ENCODE results near the gene BRIP1. TPM values are rescaled to one million over a fixed set of nuclear protein-coding genes. Genes with fewer than 3 reads are reported as not detected.

Gene BRIP1
- total RNA-seq, 2 experiments from 2014 or later, result 1.0 to 1.9 TPM

DNA sequence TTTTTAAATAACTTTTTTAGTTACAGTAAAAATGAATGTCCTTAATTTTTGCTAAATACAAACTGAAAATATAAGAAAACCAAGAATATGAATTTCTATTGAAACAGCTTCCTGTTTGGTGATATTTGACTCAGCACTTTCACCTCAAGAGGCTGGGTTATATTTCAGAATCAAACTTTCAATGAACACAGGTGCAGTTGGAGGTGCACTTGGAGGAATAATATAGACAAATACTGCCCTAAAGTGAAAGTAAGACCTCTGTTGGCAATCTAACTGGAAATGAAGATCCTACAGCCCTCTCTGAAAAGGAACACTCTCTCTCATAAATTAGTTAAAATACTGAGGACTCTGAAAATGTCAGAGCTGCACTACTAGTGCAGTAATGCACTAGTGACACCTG, 106.2 kb downstream of the BRIP1 start:
- Mint-ChIP-seq H3K4me1 (ENCODE audit: low read depth) (no peaks in the 10 kb centered on the region), H3K4me3 (no peak overlapping the region), H3K9me3 (peaks cover 3% of the 10 kb centered on the region), H3K36me3 (ENCODE audit: low read depth) (no peaks in the 10 kb centered on the region), H3K27me3 (no peaks in the 10 kb centered on the region), H3K27ac (no peak overlapping the region)
- Histone ChIP-seq H3K36me3 (ENCODE audit: insufficient read depth, low read length) (no peaks in the 10 kb centered on the region), H3K27me3 (ENCODE audit: control insufficient read depth in 1 of 2, insufficient read depth in 2 of 2, low read length in 2 of 2) (no peaks in the 10 kb centered on the region), H3K27ac (ENCODE audit: low read depth in 1 of 2, low read length in 2 of 2) (no peak overlapping the region), H3K4me1 (ENCODE audit: insufficient read depth, low read length) (no peaks in the 10 kb centered on the region), H3K4me3 (ENCODE audit: low read length) (no peak overlapping the region), H3K9me3 (ENCODE audit: control insufficient read depth in 1 of 2, insufficient read depth in 1 of 2, low read length in 2 of 2) (no peaks in the 10 kb centered on the region)
- ChIA-PET CTCF (no interaction called here), POLR2A (no interaction called here)
- intact Hi-C loops (cut with DNase I, micrococcal nuclease), result no loop called here
- ATAC-seq (ENCODE audit: poor library complexity) (no peak), DNase-seq (no peak)
- TF ChIP-seq, protein P1, sequence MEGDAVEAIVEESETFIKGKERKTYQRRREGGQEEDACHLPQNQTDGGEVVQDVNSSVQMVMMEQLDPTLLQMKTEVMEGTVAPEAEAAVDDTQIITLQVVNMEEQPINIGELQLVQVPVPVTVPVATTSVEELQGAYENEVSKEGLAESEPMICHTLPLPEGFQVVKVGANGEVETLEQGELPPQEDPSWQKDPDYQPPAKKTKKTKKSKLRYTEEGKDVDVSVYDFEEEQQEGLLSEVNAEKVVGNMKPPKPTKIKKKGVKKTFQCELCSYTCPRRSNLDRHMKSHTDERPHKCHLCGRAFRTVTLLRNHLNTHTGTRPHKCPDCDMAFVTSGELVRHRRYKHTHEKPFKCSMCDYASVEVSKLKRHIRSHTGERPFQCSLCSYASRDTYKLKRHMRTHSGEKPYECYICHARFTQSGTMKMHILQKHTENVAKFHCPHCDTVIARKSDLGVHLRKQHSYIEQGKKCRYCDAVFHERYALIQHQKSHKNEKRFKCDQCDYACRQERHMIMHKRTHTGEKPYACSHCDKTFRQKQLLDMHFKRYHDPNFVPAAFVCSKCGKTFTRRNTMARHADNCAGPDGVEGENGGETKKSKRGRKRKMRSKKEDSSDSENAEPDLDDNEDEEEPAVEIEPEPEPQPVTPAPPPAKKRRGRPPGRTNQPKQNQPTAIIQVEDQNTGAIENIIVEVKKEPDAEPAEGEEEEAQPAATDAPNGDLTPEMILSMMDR (IDR thresholded peaks at IDR 0.05), result no peak

DNA sequence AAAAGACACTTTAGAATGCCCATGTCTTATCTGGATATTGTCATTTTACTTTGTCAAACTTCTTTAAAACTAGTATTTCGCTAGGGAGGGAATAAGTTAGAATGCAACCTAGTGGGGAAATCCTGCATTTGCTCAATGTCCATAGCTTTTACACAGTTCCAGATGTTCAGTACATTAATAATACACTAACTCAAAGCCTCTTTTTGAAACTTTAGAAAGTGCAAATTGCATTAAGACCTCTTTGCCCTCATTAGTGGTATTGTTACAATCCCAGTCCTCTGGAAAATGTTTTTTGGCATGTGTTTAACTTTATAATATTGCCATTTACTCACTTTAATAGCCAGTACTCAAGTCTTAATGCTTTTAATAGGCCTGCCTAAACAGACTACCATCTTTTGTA, 106.8 kb downstream of the BRIP1 start:
- no peak for ATAC-seq (ENCODE audit: poor library complexity)
- peaks cover 3% of the 10 kb centered on the region for H3K9me3 Mint-ChIP-seq
- ChIA-PET CTCF (no interaction called here), POLR2A (no interaction called here)
- intact Hi-C loops (cut with DNase I, micrococcal nuclease), result no loop called here
- Histone ChIP-seq H3K27ac (ENCODE audit: low read depth in 1 of 2, low read length in 2 of 2) (no peak overlapping the region), H3K9me3 (ENCODE audit: control insufficient read depth in 1 of 2, insufficient read depth in 1 of 2, low read length in 2 of 2) (no peaks in the 10 kb centered on the region), H3K36me3 (ENCODE audit: insufficient read depth, low read length) (no peaks in the 10 kb centered on the region), H3K4me1 (ENCODE audit: insufficient read depth, low read length) (no peaks in the 10 kb centered on the region), H3K27me3 (ENCODE audit: control insufficient read depth in 1 of 2, insufficient read depth in 2 of 2, low read length in 2 of 2) (no peaks in the 10 kb centered on the region), H3K4me3 (ENCODE audit: low read length) (no peak overlapping the region)
- no peaks in the 10 kb centered on the region for H3K4me1 Mint-ChIP-seq (ENCODE audit: low read depth)
- no peak overlapping the region for H3K4me3 Mint-ChIP-seq
- no peak overlapping the region for H3K27ac Mint-ChIP-seq
- TF ChIP-seq, protein P1 (IDR thresholded peaks at IDR 0.05), result no peak
- DNase-seq, result no peak
- H3K27me3 Mint-ChIP-seq, result no peaks in the 10 kb centered on the region
- H3K36me3 Mint-ChIP-seq (ENCODE audit: low read depth), result no peaks in the 10 kb centered on the region

DNA sequence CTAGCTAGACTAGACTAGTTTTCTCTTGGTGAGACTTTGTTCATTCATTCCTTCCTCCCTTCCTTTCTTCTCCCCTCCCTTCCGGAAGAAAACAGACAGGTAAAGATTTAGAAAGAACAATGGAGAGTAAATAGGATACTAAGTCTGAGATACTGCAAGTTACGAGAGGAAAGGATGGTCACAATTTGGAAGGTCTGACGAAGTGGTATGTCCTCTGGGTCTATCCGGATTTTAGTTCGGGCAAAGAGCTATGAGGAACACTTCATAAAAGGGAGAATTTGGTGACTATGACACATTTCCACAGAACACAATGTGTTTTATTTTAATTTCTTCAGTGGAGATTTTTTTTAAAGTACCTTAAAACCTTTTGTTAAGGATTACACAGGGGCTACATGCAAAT, 107.7 kb downstream of the BRIP1 start:
- ChIA-PET CTCF (no interaction called here), POLR2A (no interaction called here)
- H3K36me3 ChIP-seq (ENCODE audit: insufficient read depth, low read length), result no peaks in the 10 kb centered on the region
- Mint-ChIP-seq H3K9me3 (peaks cover 3% of the 10 kb centered on the region), H3K4me3 (no peak overlapping the region), H3K27ac (no peak overlapping the region), H3K4me1 (ENCODE audit: low read depth) (no peaks in the 10 kb centered on the region), H3K36me3 (ENCODE audit: low read depth) (no peaks in the 10 kb centered on the region), H3K27me3 (no peaks in the 10 kb centered on the region)
- ATAC-seq (ENCODE audit: poor library complexity) (no peak), DNase-seq (no peak)
- intact Hi-C loops (cut with DNase I, micrococcal nuclease), result no loop called here
- no peaks in the 10 kb centered on the region for H3K27me3 ChIP-seq (ENCODE audit: control insufficient read depth in 1 of 2, insufficient read depth in 2 of 2, low read length in 2 of 2)
- no peak overlapping the region for H3K4me3 ChIP-seq (ENCODE audit: low read length)
- no peak overlapping the region for H3K27ac ChIP-seq (ENCODE audit: low read depth in 1 of 2, low read length in 2 of 2)
- H3K4me1 ChIP-seq (ENCODE audit: insufficient read depth, low read length), result no peaks in the 10 kb centered on the region
- H3K9me3 ChIP-seq (ENCODE audit: control insufficient read depth in 1 of 2, insufficient read depth in 1 of 2, low read length in 2 of 2), result no peaks in the 10 kb centered on the region
- TF ChIP-seq, protein P1 (IDR thresholded peaks at IDR 0.05), result no peak

Measured in CD4-positive, alpha-beta T cell (primary cell).